K562 (cell line): ENCODE measurements around the gene TTC28. TPM values are rescaled to one million over a fixed set of nuclear protein-coding genes. Genes with fewer than 3 reads are reported as not detected.

Experiments
- ARID4B ChIP-seq: sonication (generic); formaldehyde crosslinking; IDR thresholded peaks from 2 replicates; pipeline ENCODE4 v1.8.0; 2022; ENCODE audit warnings: mild to moderate bottlenecking, missing genetic modification reagents
- BHLHE40 ChIP-seq: IDR thresholded peaks from 2 replicates; pipeline ENCODE4 v1.6.1; 2011; ENCODE audit warnings: low read length, improper control_type of control experiment
- CBX3 ChIP-seq, 2 experiments: IDR thresholded peaks; 1 replicate in 1 of 2; 2 replicates in 1 of 2; pipeline ENCODE4 v1.6.1; 2012; ENCODE audit warnings: inconsistent platforms in 2 of 2, low read length in 2 of 2, borderline replicate concordance in 1 of 2, control low read depth in 1 of 2
- CSDE1 ChIP-seq, 2 experiments: fragments of 450-650 bp; IDR thresholded peaks; 2 replicates each; pipeline ENCODE4 v1.6.1; 2016; ENCODE audit warnings: mild to moderate bottlenecking in 1 of 2
- ELF2 ChIP-seq: fragments of 250-450 bp; sonication (Bioruptor Pico); IDR thresholded peaks from 2 replicates; pipeline ENCODE4 v1.5.0; 2021; ENCODE audit warnings: mild to moderate bottlenecking
- EP300 ChIP-seq: IDR thresholded peaks from 2 replicates; pipeline ENCODE4 v1.6.1; 2012; ENCODE audit warnings: low read length, improper control_type of control experiment
- HDAC2 ChIP-seq: fragments of 450-650 bp; IDR thresholded peaks from 2 replicates; pipeline ENCODE4 v1.6.1; 2016; ENCODE audit warnings: mild to moderate bottlenecking
- IRF2 ChIP-seq: sonication (generic); formaldehyde crosslinking; IDR thresholded peaks from 2 replicates; pipeline ENCODE4 v1.8.1; 2022; ENCODE audit warnings: mild to moderate bottlenecking, missing genetic modification reagents
- PTRF ChIP-seq: fragments of 450-650 bp; IDR thresholded peaks from 2 replicates; pipeline ENCODE4 v1.6.1; 2016; ENCODE audit warnings: mild to moderate bottlenecking, missing genetic modification characterization, missing compliant biosample characterization
- ZBTB7A ChIP-seq: IDR thresholded peaks from 2 replicates; pipeline ENCODE4 v1.6.1; 2011; ENCODE audit warnings: low read depth, mild to moderate bottlenecking, low read length, moderate library complexity, borderline replicate concordance; ENCODE audit not compliant: control insufficient read depth
- ZFP36 ChIP-seq: fragments of 150-350 bp; IDR thresholded peaks from 2 replicates; pipeline ENCODE4 v1.6.1; 2018; ENCODE audit warnings: low read length, low read depth; ENCODE audit not compliant: partially characterized antibody
- ZNF165 ChIP-seq: fragments of 250-450 bp; sonication (Bioruptor Pico); IDR thresholded peaks from 2 replicates; pipeline ENCODE4 v1.4.0; 2020; ENCODE audit warnings: borderline replicate concordance
- ZNF239 ChIP-seq: fragments of 250-450 bp; sonication (Bioruptor Pico); IDR thresholded peaks from 2 replicates; pipeline ENCODE4 v1.4.0; 2020; ENCODE audit warnings: mild to moderate bottlenecking
- ZNF280A ChIP-seq: fragments of 450-650 bp; IDR thresholded peaks from 2 replicates; pipeline ENCODE4 v1.6.1; 2018; ENCODE audit warnings: mild to moderate bottlenecking, low read depth; ENCODE audit not compliant: partially characterized antibody
- ZNF3 ChIP-seq: fragments of 250-450 bp; sonication (Bioruptor Pico); IDR thresholded peaks from 2 replicates; pipeline ENCODE4 v1.5.0; 2021; ENCODE audit warnings: mild to moderate bottlenecking, moderate library complexity
- ZNF407 ChIP-seq: fragments of 450-650 bp; IDR thresholded peaks from 2 replicates; pipeline ENCODE4 v1.6.1; 2016; ENCODE audit warnings: low read depth
- polyA plus RNA-seq, 8 experiments: library from polyadenylated mRNA; depleted of rRNA in 4 of 8; stranded (reverse) in 5 of 8; unstranded in 3 of 8; fragments of >200 nt; fragmentation: Nextera tagmentation in 2 of 8; fragmentation: Illumina TruSeq in 1 of 8; extraction: Ambion mirVana in 2 of 8; extraction: Trizol in 1 of 8; gene quantifications; 2 replicates each; pipeline versions ENCODE4 v1.2.1 to v1.2.3, GENCODE V29; 2011 to 2014; ENCODE audit warnings: inconsistent platforms in 1 of 8, missing spikeins in 1 of 8
- total RNA-seq, 7 experiments: library from RNA; depleted of rRNA in 6 of 7; stranded (reverse); fragments of >200 nt in 6 of 7; fragmentation: Illumina TruSeq in 2 of 7; extraction: Trizol in 2 of 7; gene quantifications; 2 replicates each; pipeline versions ENCODE4 v1.2.1 to v1.2.3, GENCODE V29; 2011 to 2021; ENCODE audit warnings: low replicate concordance in 1 of 7

TTC28 gene
- total and polyA plus RNA-seq, 9 of the 15 experiments (the other 6 are each of a cell fraction or from before 2014, with no cell fraction given): 0.22 to 10.7 (median 3.1) TPM

- TF ChIP-seq ZNF3 (no peak), BHLHE40 (no peak), CSDE1 (IDR thresholded peaks at IDR 0.05) (no peak), ZFP36 (no peak), HDAC2 (no peak), IRF2 (CRISPR knock-in tag) (no peak), CBX3 (IDR thresholded peaks at IDR 0.05; ENCODE audit: borderline replicate concordance in 1 of 2, low read length in 2 of 2) (no peak), PTRF (tag) (peak; percentile 87), ZNF165 (CRISPR knock-in tag) (0 out of 2 replicates have a peak, but pooled peaks have one; percentile 28), ZNF239 (CRISPR knock-in tag) (peak; percentile 83), ARID4B (CRISPR knock-in tag) (no peak), ZNF407 (no peak), ZNF280A (no peak), ELF2 (CRISPR knock-in tag) (peak; percentile 63; the same call in 1 of the 2 replicates), EP300 (peak; percentile 22; the same call in 1 of the 2 replicates), ZBTB7A (no peak)
Observed at GRCh38 chr22:28544431-28544868, 135.2 kb downstream of the TTC28 start (continued).
